Subcutaneous abdominal adipose tissue (tissue), 5 donors: Measurements from ENCODE around the gene EPAS1.
A peak's percentile ranks its signal among the peaks of the same experiment; 100 is the strongest.

Source experiments
- H3K27ac ChIP-seq: one replicate; pipeline ENCODE4 v1.7.0; 2013; ENCODE audit warnings: low read depth, mild to moderate bottlenecking, inconsistent platforms, low read length, moderate library complexity
- H3K27me3 ChIP-seq, 5 donors: one replicate each; pipeline ENCODE4 v1.7.0; 2013; ENCODE audit warnings: low read length in 5 of 5, inconsistent platforms in 1 of 5; ENCODE audit not compliant: control insufficient read depth in 5 of 5, insufficient read depth in 4 of 5
- H3K36me3 ChIP-seq, 5 donors: one replicate each; pipeline ENCODE4 v1.7.0; 2013; ENCODE audit warnings: low read length in 5 of 5; ENCODE audit not compliant: control insufficient read depth in 5 of 5, insufficient read depth in 5 of 5
- H3K4me1 ChIP-seq, 5 donors: one replicate each; pipeline ENCODE4 v1.7.0; 2013; ENCODE audit warnings: low read length in 5 of 5, mild to moderate bottlenecking in 3 of 5, moderate library complexity in 1 of 5; ENCODE audit not compliant: control insufficient read depth in 5 of 5, insufficient read depth in 5 of 5
- H3K4me3 ChIP-seq, 5 donors: one replicate each; pipeline ENCODE4 v1.7.0; 2013; ENCODE audit warnings: low read length in 5 of 5, low read depth in 1 of 5
- H3K9ac ChIP-seq, 5 donors: one replicate each; pipeline ENCODE4 v1.7.0; 2013; ENCODE audit warnings: low read length in 5 of 5, mild to moderate bottlenecking in 4 of 5, moderate library complexity in 3 of 5
- H3K9me3 ChIP-seq, 5 donors: one replicate each; pipeline ENCODE4 v1.7.0; 2013; ENCODE audit warnings: low read length in 5 of 5; ENCODE audit not compliant: control insufficient read depth in 5 of 5
- donor health status: healthy.
- donor health status: healthy.
- donor health status: healthy.
- donor health status: healthy.
- donor health status: healthy.

The EPAS1 gene

DNA sequence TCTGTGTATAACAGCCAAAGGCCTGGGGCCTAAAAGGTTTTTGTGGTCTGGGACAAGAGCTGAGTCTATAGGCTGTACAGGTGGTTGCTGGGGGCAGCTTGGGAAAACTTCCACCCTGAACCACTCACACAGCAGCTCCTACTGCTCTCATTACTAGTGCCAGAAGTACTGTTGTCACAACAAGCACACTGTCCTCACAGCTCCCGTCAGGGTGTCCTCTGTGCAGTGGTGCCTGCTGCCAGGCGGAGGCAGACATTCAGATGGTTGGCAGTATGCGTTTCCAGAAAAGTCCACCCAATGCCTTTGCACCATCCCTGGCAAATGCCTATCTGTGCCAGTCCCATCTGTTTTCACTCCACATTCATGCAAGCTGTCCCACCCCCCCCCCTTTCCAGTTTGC is 58.5 kb downstream of the EPAS1 start:
- Histone ChIP-seq H3K9me3 (no peaks in the 10 kb centered on the region), H3K36me3 (peaks cover 0 to 83% (median 71%) of the 10 kb centered on the region in 5 donors), H3K27me3 (no peaks in the 10 kb centered on the region), H3K9ac (no peak overlapping the region), H3K4me1 (peaks cover 2 to 37% (median 26%) of the 10 kb centered on the region in 5 donors), H3K4me3 (no peak overlapping the region), H3K27ac (no peak overlapping the region)

DNA sequence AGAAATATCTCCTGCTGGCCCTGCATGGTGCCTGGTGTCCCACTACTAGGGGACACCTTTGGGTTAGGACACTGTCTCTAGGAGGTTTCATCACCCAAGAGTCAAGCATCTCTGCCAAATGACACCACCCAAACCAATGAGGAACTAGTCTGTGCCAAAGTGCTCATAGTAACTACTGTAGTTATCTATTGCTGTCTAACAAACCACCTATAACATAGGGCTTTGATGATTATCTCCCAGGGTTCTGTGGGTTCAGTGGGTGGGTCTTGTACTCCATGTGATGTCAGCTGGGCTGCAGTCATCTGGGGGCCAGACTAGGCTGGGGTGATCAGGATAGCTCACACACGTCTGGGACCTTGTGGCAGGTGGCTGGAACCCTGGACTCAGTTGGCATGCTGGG is 59.8 kb downstream of the EPAS1 start:
- H3K27ac ChIP-seq: no peak overlapping the region
- peaks cover 2 to 33% (median 13%) of the 10 kb centered on the region in 5 donors for H3K4me1 ChIP-seq
- H3K4me3 ChIP-seq: no peak overlapping the region
- H3K9ac ChIP-seq: no peak overlapping the region
- no peaks in the 10 kb centered on the region for H3K27me3 ChIP-seq
- H3K36me3 ChIP-seq: peaks cover 0 to 86% (median 78%) of the 10 kb centered on the region in 5 donors
- no peaks in the 10 kb centered on the region for H3K9me3 ChIP-seq

DNA sequence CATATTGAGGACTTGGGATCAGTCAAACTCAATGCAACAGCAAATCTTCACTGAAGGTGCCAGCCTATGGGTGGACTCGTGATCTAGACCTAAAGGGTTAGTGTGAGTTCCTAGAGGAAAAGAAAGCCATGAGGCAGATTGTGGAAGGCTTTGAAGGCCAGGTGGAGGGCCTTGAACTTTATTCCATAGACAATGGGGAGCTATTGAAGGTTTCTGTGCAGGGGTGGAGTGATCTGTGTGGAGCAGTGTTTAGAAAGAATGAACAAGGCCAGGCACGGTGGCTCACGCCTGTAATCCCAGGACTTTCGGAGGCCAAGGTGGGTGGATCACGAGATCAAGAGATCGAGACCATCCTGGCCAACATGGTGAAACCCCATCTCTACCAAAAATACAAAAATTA is 61.5 kb downstream of the EPAS1 start:
- H3K4me3 ChIP-seq: no peak overlapping the region
- peaks cover 0 to 28% (median 5%) of the 10 kb centered on the region in 5 donors for H3K4me1 ChIP-seq
- no peak overlapping the region for H3K27ac ChIP-seq
- no peaks in the 10 kb centered on the region for H3K27me3 ChIP-seq
- no peaks in the 10 kb centered on the region for H3K9me3 ChIP-seq
- H3K9ac ChIP-seq: no peak overlapping the region
- peaks cover 2 to 95% (median 82%) of the 10 kb centered on the region in 5 donors for H3K36me3 ChIP-seq

DNA sequence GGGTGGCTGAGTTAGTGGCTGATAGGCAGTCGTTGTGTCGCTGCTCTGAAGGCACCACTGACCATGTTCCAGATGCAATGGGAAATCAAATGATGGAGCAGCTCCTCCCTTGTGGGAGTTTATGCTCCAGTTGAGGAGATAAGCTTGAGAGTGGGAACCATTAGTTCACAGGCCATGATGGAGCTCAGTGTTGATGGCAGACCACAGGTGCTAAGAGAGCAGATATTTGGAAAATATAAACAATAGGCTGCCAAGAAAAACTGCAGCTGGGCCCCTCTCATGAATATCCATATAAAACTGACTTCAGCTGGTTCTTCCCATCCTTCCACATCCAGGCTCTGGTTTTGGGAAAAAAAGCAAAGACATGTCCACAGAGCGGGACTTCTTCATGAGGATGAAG is 63.1 kb downstream of the EPAS1 start:
- H3K9ac ChIP-seq: no peak overlapping the region
- no peak overlapping the region for H3K4me3 ChIP-seq
- H3K36me3 ChIP-seq: peaks cover 7 to 82% (median 76%) of the 10 kb centered on the region in 5 donors
- H3K4me1 ChIP-seq: peaks cover 0 to 33% (median 8%) of the 10 kb centered on the region in 5 donors
- no peak overlapping the region for H3K27ac ChIP-seq
- no peaks in the 10 kb centered on the region for H3K27me3 ChIP-seq
- no peaks in the 10 kb centered on the region for H3K9me3 ChIP-seq

DNA sequence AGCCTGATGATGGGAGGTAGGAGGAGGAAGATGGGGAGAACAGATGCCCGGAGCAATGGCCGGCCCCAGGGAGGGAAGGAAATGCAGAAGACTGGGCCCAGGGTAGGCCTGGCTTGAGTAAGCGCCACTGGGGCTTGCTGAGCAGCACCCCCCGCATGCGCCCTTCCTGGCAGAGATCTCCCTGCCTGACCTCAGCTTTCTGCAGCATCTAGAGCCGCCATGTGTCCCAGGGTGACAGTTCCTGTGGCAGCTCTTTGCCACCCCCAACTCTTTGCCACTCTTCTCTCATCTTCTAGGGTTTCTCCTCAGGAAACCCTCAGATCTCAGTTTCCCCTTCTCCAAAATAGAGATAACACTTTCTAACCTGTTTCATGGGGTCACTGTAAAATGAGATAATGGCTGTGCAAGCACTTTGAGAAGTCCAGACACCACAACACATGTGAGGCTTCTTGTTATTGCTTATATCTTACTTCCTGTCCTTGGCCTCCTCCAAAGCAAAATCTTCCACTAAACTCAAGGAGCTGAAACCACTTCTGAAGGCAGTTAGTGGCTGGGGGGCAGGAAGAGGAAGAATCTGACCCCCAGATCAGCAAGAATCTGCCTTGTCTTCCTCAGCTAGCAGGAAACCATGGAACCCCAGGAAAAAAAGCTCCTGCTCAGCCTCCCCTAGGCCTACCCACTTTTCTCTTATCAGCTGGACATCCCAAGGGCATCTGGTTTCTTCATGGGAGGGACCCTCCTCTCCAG is 64.9 kb downstream of the EPAS1 start:
- no peaks in the 10 kb centered on the region for H3K27me3 ChIP-seq
- no peak overlapping the region for H3K27ac ChIP-seq
- no peak overlapping the region for H3K4me3 ChIP-seq
- H3K36me3 ChIP-seq: peaks cover 12 to 78% (median 69%) of the 10 kb centered on the region in 5 donors
- no peak overlapping the region for H3K9ac ChIP-seq
- H3K4me1 ChIP-seq: peaks cover 0 to 38% (median 8%) of the 10 kb centered on the region in 5 donors
- H3K9me3 ChIP-seq: no peaks in the 10 kb centered on the region

DNA sequence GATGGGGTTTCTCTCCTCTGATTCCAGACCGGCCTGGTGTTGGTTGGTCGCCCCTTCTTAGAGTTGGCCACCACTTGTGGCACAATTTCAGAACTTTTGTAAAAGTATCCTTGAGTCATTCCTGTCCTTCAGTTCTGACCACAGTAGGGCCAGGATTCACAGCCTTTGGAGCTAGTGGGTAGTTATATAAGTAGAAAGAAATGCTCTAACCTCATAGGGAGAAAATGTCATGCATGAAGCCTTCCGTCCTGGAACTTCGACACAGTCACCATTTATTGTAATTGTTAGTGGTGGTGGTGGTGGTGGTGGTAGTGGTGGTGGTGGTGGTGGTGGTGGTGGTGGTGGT is 65.4 kb downstream of the EPAS1 start:
- Histone ChIP-seq H3K36me3 (peaks cover 12 to 78% (median 69%) of the 10 kb centered on the region in 5 donors), H3K27me3 (no peaks in the 10 kb centered on the region), H3K9me3 (no peaks in the 10 kb centered on the region), H3K27ac (no peak overlapping the region), H3K4me3 (no peak overlapping the region), H3K9ac (no peak overlapping the region), H3K4me1 (peaks cover 0 to 35% (median 8%) of the 10 kb centered on the region in 5 donors)

DNA sequence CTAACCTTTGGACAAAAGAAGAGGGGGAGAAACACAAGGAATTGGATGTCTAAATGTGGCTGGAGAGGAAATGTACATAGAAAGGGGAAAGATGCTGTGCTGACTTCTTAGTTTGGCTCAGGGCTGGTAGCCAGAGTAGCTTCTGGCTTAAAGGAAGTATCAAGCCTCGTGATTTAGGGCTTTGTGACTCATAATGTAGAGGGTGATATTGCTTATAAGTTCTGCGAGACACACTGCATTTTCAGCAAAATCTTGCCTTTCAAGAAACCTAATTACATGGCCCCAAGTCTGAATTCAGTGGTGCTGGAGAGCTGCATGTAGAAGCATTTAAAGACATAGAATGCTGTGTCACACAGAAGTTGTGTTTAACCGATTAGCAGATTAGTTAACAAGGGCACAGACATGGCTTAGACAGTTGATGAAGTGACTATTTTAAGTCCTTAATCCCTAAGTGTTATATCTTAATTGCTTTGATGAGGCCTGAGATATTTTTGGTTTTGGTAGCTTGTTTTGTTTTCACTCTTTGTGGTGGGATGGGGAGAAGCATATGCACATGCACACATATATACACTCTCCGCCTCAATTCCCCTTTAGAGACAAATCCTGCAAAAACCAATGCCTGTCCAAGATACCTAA is 66.4 kb downstream of the EPAS1 start:
- Histone ChIP-seq H3K4me1 (peaks cover 0 to 32% (median 8%) of the 10 kb centered on the region in 5 donors), H3K27ac (peak overlapping the region; percentile 33)

DNA sequence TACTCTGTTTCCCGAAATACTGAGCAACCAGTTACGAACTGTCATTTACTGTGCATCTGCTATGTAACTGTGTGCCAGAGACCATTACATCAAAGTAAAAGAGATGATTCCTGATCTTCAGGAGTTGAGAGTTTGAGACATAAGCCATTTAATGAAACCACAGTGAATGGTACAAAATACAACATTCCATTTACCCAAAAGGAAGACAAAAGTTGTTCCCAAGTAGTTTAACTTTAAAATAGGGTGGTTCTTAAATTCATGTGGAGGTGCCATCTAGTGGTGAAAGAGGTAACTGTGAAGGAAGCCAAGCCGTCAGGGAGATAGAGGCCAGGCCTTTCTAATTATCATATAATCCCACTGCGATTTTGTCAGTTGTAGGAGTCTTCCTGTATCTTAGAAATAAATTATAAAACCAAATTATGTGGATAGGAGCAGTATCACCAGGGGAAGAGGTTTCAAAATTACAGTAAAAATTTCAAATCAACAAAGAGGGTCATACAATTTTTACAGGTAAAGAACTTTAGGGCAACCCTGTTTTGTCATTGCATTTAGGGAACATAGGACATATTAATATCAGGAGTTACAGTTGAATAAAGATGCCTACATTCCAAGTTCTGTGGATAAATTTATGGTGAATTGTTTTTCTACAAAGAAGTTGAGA is 67.7 kb downstream of the EPAS1 start:
- Histone ChIP-seq H3K4me3 (no peak overlapping the region), H3K36me3 (peaks cover 12 to 81% (median 77%) of the 10 kb centered on the region in 5 donors), H3K9ac (no peak overlapping the region), H3K27ac (no peak overlapping the region), H3K9me3 (no peaks in the 10 kb centered on the region), H3K27me3 (no peaks in the 10 kb centered on the region), H3K4me1 (peaks cover 0 to 37% (median 8%) of the 10 kb centered on the region in 5 donors)

More for the DNA sequence above, 66.4 kb downstream of the EPAS1 start:
- peaks cover 12 to 78% (median 68%) of the 10 kb centered on the region in 5 donors for H3K36me3 ChIP-seq
- no peak overlapping the region for H3K4me3 ChIP-seq
- no peaks in the 10 kb centered on the region for H3K27me3 ChIP-seq
- no peak overlapping the region for H3K9ac ChIP-seq
- H3K9me3 ChIP-seq: no peaks in the 10 kb centered on the region

DNA sequence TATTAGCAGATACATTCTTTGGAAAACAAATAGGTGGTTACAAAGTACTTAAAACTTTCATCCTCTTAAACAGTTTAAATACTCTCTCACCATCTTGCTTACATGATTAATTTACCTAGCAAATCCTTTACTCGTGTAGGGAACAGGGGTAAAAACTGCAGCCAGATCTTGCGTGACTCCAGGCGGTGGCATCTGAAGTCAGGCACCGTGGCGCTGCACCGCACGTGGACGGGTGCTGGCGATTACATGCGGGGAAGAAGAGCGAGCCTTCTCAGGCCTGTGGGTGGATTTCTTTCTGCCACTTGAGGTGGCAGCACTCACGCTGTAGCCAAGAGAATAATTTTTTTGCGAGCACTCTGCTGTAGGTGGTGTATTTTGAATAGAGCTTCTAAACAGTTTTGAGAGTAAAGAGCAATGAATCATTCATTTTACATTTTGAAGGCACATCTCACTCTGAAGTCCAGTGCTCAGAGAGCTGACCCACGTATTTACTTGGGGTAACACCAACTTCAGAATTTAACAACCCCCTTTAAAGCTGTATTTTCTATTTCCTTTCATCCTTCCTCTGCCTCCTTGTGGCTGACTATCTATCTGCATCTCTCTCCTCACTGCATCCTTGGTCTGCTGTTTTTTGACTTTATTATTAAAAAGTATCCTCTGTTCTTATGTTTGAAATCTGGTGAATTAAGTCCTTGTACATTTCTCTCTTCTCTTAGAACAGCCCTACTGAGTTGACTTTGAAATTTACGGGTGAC is 68.9 kb downstream of the EPAS1 start:
- H3K27me3 ChIP-seq: no peaks in the 10 kb centered on the region

More for the DNA sequence above, 68.9 kb downstream of the EPAS1 start:
- Histone ChIP-seq H3K9ac (no peak overlapping the region), H3K9me3 (no peaks in the 10 kb centered on the region), H3K4me3 (no peak overlapping the region), H3K36me3 (peaks cover 19 to 81% (median 77%) of the 10 kb centered on the region in 5 donors), H3K4me1 (peaks cover 0 to 40% (median 9%) of the 10 kb centered on the region in 5 donors), H3K27ac (peak overlapping the region; percentile 55)
